DMS114 treated with DMSO at 0.1 percent for 48 hours (cell line): Measurements from ENCODE around the gene TCEAL4.
"Not testable (repeated sequence)": the region's sequence is repeated elsewhere in the genome, so short reads cannot be mapped to it uniquely, and the experiment has no call there.

Experiments
- DNase-seq: peaks from one replicate; lab custom pipeline; 2025; ENCODE audit not compliant: unreplicated experiment; lab: John Stamatoyannopoulos, UW

TCEAL4 gene

GRCh38 chrX:103586659-103587058 lies 1.3 kb downstream of the TCEAL4 start:
- DNase-seq, result no peak

DNA sequence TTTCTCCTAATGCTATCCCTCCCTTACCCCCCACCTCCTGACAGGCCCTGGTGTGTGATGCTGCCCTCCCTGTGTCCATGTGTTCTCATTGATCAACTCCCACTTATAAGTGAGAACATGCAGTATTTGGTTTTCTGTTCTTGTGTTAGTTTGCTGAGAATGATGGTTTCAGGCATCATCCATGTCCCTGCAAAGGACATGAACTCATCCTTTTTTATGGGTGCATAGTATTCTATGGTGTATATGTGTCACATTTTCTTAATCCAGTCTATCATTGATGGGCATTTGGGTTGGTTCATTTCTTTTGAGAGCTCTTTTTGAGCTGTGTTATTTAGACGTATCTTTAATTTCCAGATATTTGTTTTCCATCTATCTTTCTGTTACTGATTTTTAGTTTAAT lies 7.0 kb downstream of the TCEAL4 start:
- not testable (repeated sequence) for DNase-seq

GRCh38 chrX:103595202-103595601 lies 9.9 kb downstream of the TCEAL4 start:
- not testable (repeated sequence) for DNase-seq

DNA sequence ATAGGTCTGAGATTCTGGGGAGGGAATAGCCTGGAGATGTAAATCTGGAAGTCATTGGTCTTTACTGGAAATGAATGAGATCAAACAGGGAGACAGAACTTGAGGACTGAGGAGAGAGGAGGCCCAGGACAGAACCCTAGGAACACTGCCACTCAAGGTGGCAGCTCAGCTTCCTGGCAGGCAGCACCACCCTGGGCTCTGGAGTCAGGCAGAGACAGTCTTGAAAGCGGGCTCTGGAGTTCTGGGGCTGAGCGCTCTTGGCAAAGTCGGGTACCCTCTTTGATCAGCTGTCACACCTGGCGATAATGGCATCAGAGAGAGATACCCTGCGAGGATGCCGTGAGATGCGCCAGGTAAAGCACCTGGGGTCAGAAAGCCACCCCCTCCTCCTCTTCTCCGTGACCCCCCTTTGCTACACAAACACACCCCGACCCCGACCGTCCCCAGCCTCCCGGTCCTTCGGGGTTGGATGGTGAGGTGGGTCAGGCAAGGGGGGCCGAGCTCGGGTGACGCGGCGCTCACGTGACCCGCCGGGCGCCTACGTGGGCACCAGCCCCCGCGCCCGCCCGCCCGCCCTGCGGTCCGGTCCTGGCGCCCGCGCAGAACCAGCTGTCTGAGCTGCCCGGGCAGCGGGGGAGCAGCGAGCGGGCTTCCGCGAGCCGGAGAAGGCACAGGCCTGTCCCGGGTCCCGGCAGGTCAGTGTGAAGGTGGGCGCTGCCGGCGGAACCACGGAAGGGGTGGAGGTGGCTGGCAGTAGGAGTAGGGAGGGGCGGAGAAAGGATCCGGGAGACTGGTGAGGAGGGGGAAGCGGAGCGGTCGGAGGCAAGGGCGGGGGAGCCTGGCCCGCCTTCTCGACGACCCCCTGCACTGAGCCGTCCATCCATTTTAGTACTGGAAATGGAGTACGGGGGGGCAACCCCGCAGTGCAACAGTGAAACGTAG lies 22.3 kb downstream of the TCEAL4 start, which contains the start of gene TCEAL3:
TSS of gene TCEAL3 (plus strand) at position 600 of the 942 bp plus-strand sequence. CDS start 1,102 bp downstream, outside the sequence.
- DNase-seq, result peak; percentile 29

GRCh38 chrX:103608306-103608963 lies 23.1 kb downstream of the TCEAL4 start:
- DNase-seq, result no peak

DNA sequence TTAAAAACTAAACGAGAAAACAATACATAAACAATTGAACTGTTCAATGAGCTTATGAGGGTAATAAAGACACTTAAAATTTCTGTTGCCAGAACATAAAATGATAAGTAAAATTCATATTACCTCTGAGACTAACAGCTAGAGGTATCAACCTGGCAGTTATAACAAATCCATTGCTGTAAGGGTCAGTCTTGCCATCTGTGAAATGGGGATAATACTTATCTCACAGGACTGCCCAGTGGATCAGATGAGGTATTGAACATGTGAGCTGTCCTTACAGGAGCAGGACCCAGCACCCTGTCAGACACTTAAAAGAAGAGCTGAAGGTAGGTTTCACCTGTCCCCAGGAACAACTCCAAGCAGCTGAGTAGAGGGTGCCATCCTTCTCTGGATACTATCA lies 25.0 kb downstream of the TCEAL4 start:
- no peak for DNase-seq

GRCh38 chrX:103613362-103613890 lies 28.1 kb downstream of the TCEAL4 start:
- no peak for DNase-seq

GRCh38 chrX:103614999-103615398 lies 29.7 kb downstream of the TCEAL4 start:
- DNase-seq, result no peak

GRCh38 chrX:103615781-103616371 lies 30.6 kb downstream of the TCEAL4 start:
- no peak for DNase-seq

- DNase-seq, result no peak
Measured at GRCh38 chrX:103616676-103617186, 31.4 kb downstream of the TCEAL4 start.

- no peak for DNase-seq
Measured at GRCh38 chrX:103624111-103624510, 38.8 kb downstream of the TCEAL4 start.

GRCh38 chrX:103626855-103627254 lies 41.5 kb downstream of the TCEAL4 start:
- no peak for DNase-seq

DNA sequence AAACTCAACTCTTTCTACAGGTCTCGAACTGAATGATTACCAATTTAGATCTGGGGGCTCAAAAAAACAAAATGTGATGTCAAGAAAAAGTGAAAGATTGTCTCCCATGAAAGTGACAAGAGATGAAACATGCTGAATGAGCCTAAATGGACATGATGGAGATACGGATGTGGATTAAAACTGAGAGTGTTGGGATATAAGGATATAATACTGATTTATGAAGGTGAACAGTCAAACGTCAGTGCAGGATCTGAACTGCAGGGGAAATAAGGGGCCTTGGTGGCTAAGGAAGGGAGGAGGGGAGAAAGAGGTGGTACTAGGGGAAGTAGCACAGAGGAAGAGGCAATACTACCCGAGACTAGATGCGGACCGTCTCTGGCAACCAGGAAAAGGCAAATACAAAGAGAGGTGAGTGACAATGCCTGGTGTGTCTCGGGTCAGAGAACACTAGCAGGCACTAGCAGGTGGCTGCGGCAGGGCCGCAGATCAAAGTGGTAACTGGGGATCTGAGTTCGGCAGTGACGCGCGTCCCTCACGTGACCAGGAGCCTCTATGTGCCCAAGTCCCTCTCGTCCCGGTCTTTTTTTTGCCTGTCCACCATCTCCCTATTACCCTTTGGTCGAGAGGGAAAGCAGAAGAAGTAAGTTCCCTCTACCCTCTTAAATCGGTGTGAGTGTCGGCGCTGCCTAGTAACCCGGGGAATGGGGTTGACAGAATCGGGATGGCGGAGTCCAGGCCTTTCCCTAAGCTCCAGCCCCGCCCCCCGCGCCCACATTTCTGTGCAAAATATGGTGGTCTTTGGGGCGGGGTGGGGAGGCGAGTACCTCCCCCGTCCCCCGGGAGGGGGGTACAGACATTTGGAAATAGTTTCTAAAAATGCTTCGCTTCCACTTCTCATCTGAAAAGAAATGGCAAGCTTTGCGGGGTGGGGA lies 43.3 kb downstream of the TCEAL4 start, which contains the start of gene TCEAL1:
TSS of gene TCEAL1 (plus strand) at position 590 of the 932 bp plus-strand sequence. CDS start 942 bp downstream, outside the sequence.
- DNase-seq, result peak; percentile 68

GRCh38 chrX:103629318-103630170 lies 44.2 kb downstream of the TCEAL4 start:
- peak; percentile 72 for DNase-seq

DNA sequence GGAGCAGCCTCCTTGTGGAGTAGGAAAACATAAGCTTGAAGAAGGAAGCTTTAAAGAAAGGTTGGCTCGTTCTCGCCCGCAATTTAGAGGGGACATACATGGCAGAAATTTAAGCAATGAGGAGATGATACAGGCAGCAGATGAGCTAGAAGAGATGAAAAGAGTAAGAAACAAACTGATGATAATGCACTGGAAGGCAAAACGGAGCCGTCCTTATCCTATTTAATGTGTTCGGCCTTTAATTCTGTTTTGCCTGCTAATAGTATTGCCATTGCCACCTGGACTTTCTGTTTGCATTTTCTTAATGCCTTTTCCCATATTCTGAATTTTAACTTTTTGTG lies 44.8 kb downstream of the TCEAL4 start:
- no peak for DNase-seq

DNA sequence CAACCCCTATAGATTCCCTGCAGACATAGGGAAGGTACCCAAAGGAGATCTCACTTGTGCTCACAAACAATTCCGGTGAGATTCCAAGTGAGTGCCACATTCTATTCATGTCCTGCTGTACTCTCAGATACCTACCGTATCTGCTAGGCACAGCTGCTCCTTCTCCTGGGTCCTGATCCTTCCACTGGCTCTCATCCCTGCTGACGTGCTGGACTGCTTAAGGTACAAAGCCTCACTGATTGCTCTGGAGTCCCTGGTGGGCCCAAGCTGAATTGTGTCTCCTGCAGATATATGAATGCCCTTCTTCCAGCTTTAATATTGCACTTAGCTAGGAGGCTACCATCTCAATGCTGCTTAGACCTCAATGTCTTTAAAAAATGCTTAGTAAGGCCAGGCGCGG lies 45.8 kb downstream of the TCEAL4 start:
- no peak for DNase-seq

- no peak for DNase-seq
Measured at GRCh38 chrX:103635436-103635835, 50.1 kb downstream of the TCEAL4 start.
